H1 (cell line): ENCODE results near the gene ADGRV1. TPM values are rescaled to one million over a fixed set of nuclear protein-coding genes. Genes with fewer than 3 reads are reported as not detected.

ENCODE experiments used
- CTCF ChIA-PET: fragments of 300-600 bp; sonication (Branson Sonifier 250); formaldehyde crosslinking; loops from one replicate; lab custom pipeline; 2021; ENCODE audit not compliant: partially characterized antibody; lab: Charles Lee
- POLR2A ChIA-PET: fragments of 300-600 bp; sonication (Branson Sonifier 250); formaldehyde crosslinking; loops from one replicate; lab custom pipeline; 2021; ENCODE audit warnings: inconsistent platforms; ENCODE audit not compliant: partially characterized antibody; lab: Charles Lee
- DNase-seq, 2 experiments: peaks; one replicate each; pipeline versions ENCODE4 v3.0.0 to v3.0.0-alpha.2; 2010 to 2022; ENCODE audit warnings: low spot score in 2 of 2, low read depth in 1 of 2, mixed read lengths in 1 of 2
- FAIRE-seq: peaks from 2 replicates; lab custom pipeline; 2011; peaks lifted over from hg19 to GRCh38; lab: Jason Lieb, UNC
- H2AFZ ChIP-seq: 2 replicates; pipeline ENCODE4 v1.8.1; 2012; ENCODE audit warnings: low read length, inconsistent platforms
- H2AK5ac ChIP-seq: 2 replicates; pipeline ENCODE4 v1.6.1; 2013; ENCODE audit warnings: low read depth, low read length
- H2BK120ac ChIP-seq: replicated peaks from 2 replicates; pipeline ENCODE3; 2013; ENCODE audit warnings: low read depth, low read length, inconsistent platforms
- H2BK12ac ChIP-seq: 2 replicates; pipeline ENCODE4 v1.6.1; 2013; ENCODE audit warnings: low read depth, low read length
- H2BK15ac ChIP-seq: 2 replicates; pipeline ENCODE4 v1.6.1; 2013; ENCODE audit warnings: low read length
- H2BK20ac ChIP-seq: 2 replicates; pipeline ENCODE4 v1.6.1; 2013; ENCODE audit warnings: low read length
- H2BK5ac ChIP-seq: 2 replicates; pipeline ENCODE4 v1.6.1; 2013; ENCODE audit warnings: low read depth, low read length
- H3K14ac ChIP-seq: 2 replicates; pipeline ENCODE4 v1.6.1; 2013; ENCODE audit warnings: inconsistent platforms; ENCODE audit not compliant: insufficient read length
- H3K18ac ChIP-seq: 2 replicates; pipeline ENCODE4 v1.6.1; 2013; ENCODE audit warnings: low read length; ENCODE audit errors: extremely low read depth
- H3K23ac ChIP-seq: 2 replicates; pipeline ENCODE4 v1.6.1; 2013; ENCODE audit warnings: inconsistent platforms; ENCODE audit not compliant: insufficient read length
- H3K23me2 ChIP-seq: 2 replicates; pipeline ENCODE4 v1.6.1; 2013; ENCODE audit warnings: low read depth, low read length
- H3K27ac ChIP-seq: 2 replicates; pipeline ENCODE4 v1.6.1; 2011; ENCODE audit warnings: low read depth, low read length, inconsistent platforms
- H3K27me3 ChIP-seq, 4 experiments: replicated peaks in 1 of 4; 1 replicate in 1 of 4; 2 replicates in 3 of 4; pipeline versions ENCODE4 v1.6.1 to v1.8.1; 2011 to 2013; ENCODE audit warnings: low read length in 3 of 4, mild to moderate bottlenecking in 3 of 4, inconsistent platforms in 2 of 4, mixed read lengths in 2 of 4, moderate library complexity in 1 of 4; ENCODE audit not compliant: control insufficient read depth in 3 of 4, insufficient read depth in 3 of 4; ENCODE audit errors: extremely low read depth in 1 of 4
- H3K36me3 ChIP-seq, 4 experiments: 2 replicates each; pipeline versions ENCODE4 v1.6.1 to v1.8.1; 2011 to 2013; ENCODE audit warnings: mild to moderate bottlenecking in 4 of 4, low read length in 3 of 4, moderate library complexity in 2 of 4, control low read depth in 1 of 4, inconsistent platforms in 1 of 4; ENCODE audit not compliant: insufficient read depth in 4 of 4, control insufficient read depth in 2 of 4
- H3K4ac ChIP-seq: replicated peaks from 2 replicates; pipeline ENCODE3; 2013; ENCODE audit warnings: low read length, low read depth, mixed read lengths, inconsistent platforms; ENCODE audit not compliant: insufficient read length
- H3K4me1 ChIP-seq, 4 experiments: replicated peaks in 1 of 4; 1 replicate in 1 of 4; 2 replicates in 3 of 4; pipeline versions ENCODE4 v1.6.1 to v1.8.1; 2011 to 2013; ENCODE audit warnings: low read length in 3 of 4, inconsistent platforms in 2 of 4, mixed read lengths in 1 of 4; ENCODE audit not compliant: insufficient read depth in 4 of 4, control insufficient read depth in 3 of 4
- H3K4me2 ChIP-seq, 2 experiments: 2 replicates each; pipeline versions ENCODE4 v1.6.1 to v1.8.1; 2011 to 2013; ENCODE audit warnings: low read depth in 2 of 2, low read length in 2 of 2, control low read depth in 1 of 2, inconsistent platforms in 1 of 2, mild to moderate bottlenecking in 1 of 2; ENCODE audit not compliant: insufficient read depth in 1 of 2
- H3K4me3 ChIP-seq, 4 experiments: fragments of 200-600, 300-600 bp in 1 of 4; sonication (generic), shearing (Covaris generic), sonication (Bioruptor Twin) in 1 of 4; 2 replicates each; pipeline versions ENCODE4 v1.5.1 to v1.8.1; 2011 to 2016; ENCODE audit warnings: low read length in 4 of 4, low read depth in 3 of 4, control low read depth in 2 of 4, inconsistent platforms in 2 of 4, mild to moderate bottlenecking in 2 of 4, mixed read lengths in 1 of 4, moderate library complexity in 1 of 4; ENCODE audit not compliant: insufficient read depth in 2 of 4; ENCODE audit errors: extremely low read depth in 1 of 4
- H3K56ac ChIP-seq: replicated peaks from 2 replicates; pipeline ENCODE3; 2013; ENCODE audit warnings: low read depth, mild to moderate bottlenecking, mixed read lengths, low read length, inconsistent platforms; ENCODE audit not compliant: insufficient read length
- H3K79me1 ChIP-seq: 2 replicates; pipeline ENCODE4 v1.6.1; 2013; ENCODE audit warnings: low read depth, low read length, control low read depth
- H3K79me2 ChIP-seq, 2 experiments: 2 replicates each; pipeline versions ENCODE4 v1.6.1 to v1.8.1; 2012 to 2013; ENCODE audit warnings: low read length in 2 of 2, mild to moderate bottlenecking in 2 of 2, inconsistent platforms in 1 of 2; ENCODE audit not compliant: insufficient read depth in 2 of 2, control insufficient read depth in 1 of 2
- H3K9ac ChIP-seq, 4 experiments: replicated peaks in 1 of 4; 1 replicate in 1 of 4; 2 replicates in 3 of 4; pipeline versions ENCODE4 v1.6.1 to v1.8.1; 2011 to 2013; ENCODE audit warnings: low read depth in 3 of 4, low read length in 3 of 4, control low read depth in 2 of 4, mild to moderate bottlenecking in 2 of 4, moderate library complexity in 2 of 4, inconsistent platforms in 1 of 4; ENCODE audit errors: extremely low read depth in 1 of 4
- H3K9me3 ChIP-seq, 2 experiments: 2 replicates each; pipeline versions ENCODE4 v1.6.1 to v1.8.1; 2012 to 2013; ENCODE audit warnings: mild to moderate bottlenecking in 2 of 2, moderate library complexity in 2 of 2, control low read depth in 1 of 2, inconsistent platforms in 1 of 2, low read depth in 1 of 2, low read length in 1 of 2, mixed read lengths in 1 of 2; ENCODE audit not compliant: insufficient read depth in 2 of 2
- H4K20me1 ChIP-seq, 2 experiments: replicated peaks in 1 of 2; 2 replicates each; pipeline versions ENCODE3 to v1.8.1; 2011 to 2013; ENCODE audit warnings: inconsistent platforms in 2 of 2, low read length in 2 of 2, mild to moderate bottlenecking in 1 of 2; ENCODE audit not compliant: insufficient read depth in 2 of 2, control insufficient read depth in 1 of 2
- H4K5ac ChIP-seq: 2 replicates; pipeline ENCODE4 v1.6.1; 2013; ENCODE audit warnings: low read length, low read depth, mixed read lengths, inconsistent platforms; ENCODE audit not compliant: insufficient read length
- H4K8ac ChIP-seq: 2 replicates; pipeline ENCODE4 v1.8.0; 2013; ENCODE audit warnings: mild to moderate bottlenecking, moderate library complexity, low read length, inconsistent platforms; ENCODE audit not compliant: insufficient read depth; ENCODE audit errors: extremely low read depth
- H4K91ac ChIP-seq: replicated peaks from 2 replicates; pipeline ENCODE3; 2013; ENCODE audit warnings: low read length, mixed read lengths, inconsistent platforms; ENCODE audit not compliant: insufficient read length
- BCL11A ChIP-seq, 2 experiments: IDR thresholded peaks; one replicate each; pipeline ENCODE4 v1.6.1; 2011; ENCODE audit warnings: low read depth in 2 of 2, low read length in 2 of 2, mild to moderate bottlenecking in 2 of 2
- CHD1 ChIP-seq: IDR thresholded peaks from 2 replicates; pipeline ENCODE4 v1.6.1; 2012; ENCODE audit warnings: low read depth, low read length, improper control_type of control experiment
- CHD2 ChIP-seq: IDR thresholded peaks from 2 replicates; pipeline ENCODE4 v1.6.1; 2012; ENCODE audit warnings: low read length, improper control_type of control experiment
- CTBP2 ChIP-seq: IDR thresholded peaks from 2 replicates; pipeline ENCODE4 v1.7.0; 2011; ENCODE audit warnings: borderline replicate concordance, mild to moderate bottlenecking, moderate library complexity, mixed read lengths, low read length; ENCODE audit not compliant: insufficient read depth, insufficient read length
- E2F6 ChIP-seq: IDR thresholded peaks from 2 replicates; pipeline ENCODE4 v1.6.1; 2012; ENCODE audit warnings: inconsistent platforms
- HDAC2 ChIP-seq, 2 experiments: fragments of 300-600 bp in 1 of 2; sonication (generic) in 1 of 2; IDR thresholded peaks; 2 replicates each; pipeline ENCODE4 v1.6.1; 2011 to 2012; ENCODE audit warnings: low read depth in 2 of 2, low read length in 2 of 2, mild to moderate bottlenecking in 2 of 2, moderate library complexity in 2 of 2, borderline replicate concordance in 1 of 2, inconsistent platforms in 1 of 2
- JUN ChIP-seq: IDR thresholded peaks from 2 replicates; pipeline ENCODE4 v1.6.1; 2011; ENCODE audit warnings: low read depth, mild to moderate bottlenecking, improper control_type of control experiment, low read length
- KDM1A ChIP-seq: fragments of 200-600, 300-600 bp; sonication (generic); IDR thresholded peaks from 2 replicates; pipeline ENCODE4 v1.7.1; 2016; ENCODE audit warnings: mild to moderate bottlenecking, low read length, borderline replicate concordance
- KDM4A ChIP-seq: IDR thresholded peaks from one replicate; pipeline ENCODE4 v1.7.1; 2012; ENCODE audit warnings: low read depth, mild to moderate bottlenecking, moderate library complexity, low read length, inconsistent platforms; ENCODE audit not compliant: severe bottlenecking
- MAFK ChIP-seq: IDR thresholded peaks from 2 replicates; pipeline ENCODE4 v1.6.1; 2012; ENCODE audit warnings: low read depth, mild to moderate bottlenecking, improper control_type of control experiment, low read length
- RBBP5 ChIP-seq: IDR thresholded peaks from 2 replicates; pipeline ENCODE4 v1.7.1; 2012; ENCODE audit warnings: low read depth, mild to moderate bottlenecking, inconsistent platforms, low read length, moderate library complexity, borderline replicate concordance
- SIRT6 ChIP-seq: IDR thresholded peaks from one replicate; pipeline ENCODE4 v1.7.1; 2012; ENCODE audit warnings: low read length, inconsistent platforms
- SP2 ChIP-seq: IDR thresholded peaks from 2 replicates; pipeline ENCODE4 v1.6.1; 2012; ENCODE audit warnings: mild to moderate bottlenecking, low read length, inconsistent platforms
- SP4 ChIP-seq: IDR thresholded peaks from 2 replicates; pipeline ENCODE4 v1.6.1; 2012; ENCODE audit warnings: low read length, inconsistent platforms
- TCF12 ChIP-seq: IDR thresholded peaks from 2 replicates; pipeline ENCODE4 v1.6.1; 2011; ENCODE audit warnings: low read depth, mild to moderate bottlenecking, low read length
- WGBS, 2 experiments: shearing (Covaris generic) in 1 of 2; methylation state at CpG; one replicate each; pipeline versions ENCODE4 v1.1.6 to v1.1.7; 2013 to 2015; ENCODE audit warnings: low lambda C conversion rate in 2 of 2, mixed read lengths in 2 of 2, inconsistent platforms in 1 of 2, low coverage in 1 of 2, missing lambda C conversion rate in 1 of 2; ENCODE audit not compliant: insufficient replicate concordance in 2 of 2, insufficient coverage in 1 of 2, insufficient read length in 1 of 2; ENCODE audit errors: extremely low coverage in 1 of 2, missing lambda C conversion rate in 1 of 2; 5-methylcytosine and 5-hydroxymethylcytosine counted together
- polyA plus RNA-seq, 7 experiments: library from polyadenylated mRNA; depleted of rRNA in 3 of 7; stranded (reverse) in 5 of 7; unstranded in 2 of 7; fragments of >200 nt in 5 of 7; fragments of 200-250 nt in 2 of 7; gene quantifications; 1 replicate in 5 of 7; 2 replicates in 1 of 7; 4 replicates in 1 of 7; pipeline versions ENCODE4 v1.2.1 to v1.2.3, GENCODE V29; 2011 to 2013; ENCODE audit warnings: missing spikeins in 2 of 7, mixed read lengths in 2 of 7
- total RNA-seq: library from RNA; stranded (reverse); fragmentation: NEBNext Ultra II Directional; extraction: Animal tissue kit (Norgen Biotek cat#: 25700); gene quantifications from 2 replicates; pipeline ENCODE4 v1.2.1, GENCODE V29; 2021

ADGRV1 gene
- total and polyA plus RNA-seq, 2 of the 8 experiments (the other 6 are each of a cell fraction or from before 2014, with no cell fraction given), result 53.1 to 62.2 TPM

DNA sequence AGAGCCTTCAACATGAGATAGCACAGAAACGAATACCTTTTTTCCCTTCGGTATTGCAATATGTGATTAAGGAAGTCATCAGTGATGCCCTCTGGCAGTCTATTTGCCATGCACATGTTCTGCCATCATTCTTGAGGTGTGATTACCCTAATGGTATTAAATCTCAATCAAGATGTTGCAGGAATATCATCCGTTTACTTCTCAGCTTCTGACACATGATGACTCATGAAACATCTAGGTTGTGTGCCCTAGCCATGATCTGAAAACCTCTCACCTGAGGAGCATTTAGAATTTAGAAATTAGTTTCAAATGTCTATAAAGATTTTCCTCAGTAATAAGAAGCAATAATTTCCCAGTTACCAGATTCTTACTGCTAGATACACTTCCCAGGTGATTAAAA, 209.1 kb downstream of the ADGRV1 start:
- POLR2A ChIA-PET, result no interaction called here
- Histone ChIP-seq H3K23me2 (no peaks in the 10 kb centered on the region), H3K4ac (no peak overlapping the region), H3K4me2 (no peak overlapping the region), H3K27me3 (no peaks in the 10 kb centered on the region), H4K20me1 (no peaks in the 10 kb centered on the region), H3K23ac (no peak overlapping the region), H2AFZ (no peak overlapping the region), H3K27ac (no peak overlapping the region), H4K91ac (no peak overlapping the region), H3K79me1 (no peaks in the 10 kb centered on the region), H4K5ac (no peak overlapping the region), H2AK5ac (no peak overlapping the region), H3K36me3 (peaks cover 6 to 55% (median 39%) of the 10 kb centered on the region in 4 experiments; a peak in 7 of 8 replicates), H4K8ac (no peak overlapping the region), H3K79me2 (no peaks in the 10 kb centered on the region), H3K56ac (no peak overlapping the region), H2BK120ac (no peak overlapping the region), H2BK12ac (no peak overlapping the region), H2BK5ac (no peak overlapping the region), H3K18ac (no peak overlapping the region), H3K4me3 (no peak overlapping the region), H3K4me1 (no peaks in the 10 kb centered on the region), H2BK15ac (no peak overlapping the region), H3K14ac (no peak overlapping the region), H2BK20ac (no peak overlapping the region), H3K9ac (no peak overlapping the region), H3K9me3 (no peaks in the 10 kb centered on the region; a peak in 1 of 4 replicates)
- 93% methylated on average over 3 of the region's 3 CpGs; no CpG with 5 or more reads in 1 of the 2 experiments for WGBS, 2 experiments
- CTCF ChIA-PET, result no interaction called here
- no peak for FAIRE-seq
- no peak for DNase-seq
- no peak for TF ChIP-seq HDAC2 (IDR thresholded peaks at IDR 0.05; ENCODE audit: borderline replicate concordance in 1 of 2, low read depth in 2 of 2, low read length in 2 of 2)
- TF ChIP-seq RBBP5, result no peak
- no peak for TF ChIP-seq CHD2
- no peak for TF ChIP-seq CTBP2
- TF ChIP-seq SP2, result no peak
- no peak for TF ChIP-seq TCF12
- no peak for TF ChIP-seq CHD1
- no peak for TF ChIP-seq BCL11A (IDR thresholded peaks at IDR 0.05; ENCODE audit: low read depth in 2 of 2, low read length in 2 of 2)
- TF ChIP-seq E2F6, result no peak
- TF ChIP-seq KDM1A, result no peak
- no peak for TF ChIP-seq KDM4A
- TF ChIP-seq SP4, result no peak
- no peak for TF ChIP-seq SIRT6
- no peak for TF ChIP-seq JUN
- TF ChIP-seq MAFK, result no peak
